Measurements from ENCODE around the gene PLSCR5.

The PLSCR5 gene, protein sequence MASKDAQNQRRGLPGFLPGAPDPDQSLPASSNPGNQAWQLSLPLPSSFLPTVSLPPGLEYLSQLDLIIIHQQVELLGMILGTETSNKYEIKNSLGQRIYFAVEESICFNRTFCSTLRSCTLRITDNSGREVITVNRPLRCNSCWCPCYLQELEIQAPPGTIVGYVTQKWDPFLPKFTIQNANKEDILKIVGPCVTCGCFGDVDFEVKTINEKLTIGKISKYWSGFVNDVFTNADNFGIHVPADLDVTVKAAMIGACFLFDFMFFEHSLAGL

DNA sequence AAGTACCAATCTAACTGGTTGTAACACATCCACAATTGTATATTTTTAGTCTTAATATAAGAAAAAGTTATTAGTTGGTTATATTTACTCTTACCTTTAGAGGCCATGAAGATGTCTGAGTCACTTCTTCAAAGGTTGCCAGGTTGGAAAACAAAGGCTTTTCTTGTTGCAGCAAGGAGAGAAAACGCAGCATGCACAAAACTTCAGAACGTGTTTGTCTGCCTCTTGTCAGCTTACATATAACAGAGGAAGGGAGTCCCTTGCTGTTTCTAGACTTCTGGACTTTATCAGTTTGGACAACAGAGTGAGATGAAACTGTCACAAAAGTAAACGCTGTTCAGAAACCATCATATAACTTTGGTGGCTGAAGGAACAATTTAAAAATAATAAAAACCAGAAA is at the start of gene PLSCR5:
TSS of gene PLSCR5 (minus strand) at position 241 of the 400 bp plus-strand sequence. CDS start at position 107, 134 bp downstream.
- in situ Hi-C loops (cut with MboI; ENCODE audit: low sequenced_read_pairs): no loop called here

GRCh38 chr3:146653978-146654377 is 48.8 kb upstream of the PLSCR5 start:
- in situ Hi-C loops (cut with MboI; ENCODE audit: low sequenced_read_pairs): no loop called here

- in situ Hi-C loops (cut with MboI; ENCODE audit: low sequenced_read_pairs): no loop called here
Observed at GRCh38 chr3:146650691-146651442, 45.7 kb upstream of the PLSCR5 start.

DNA sequence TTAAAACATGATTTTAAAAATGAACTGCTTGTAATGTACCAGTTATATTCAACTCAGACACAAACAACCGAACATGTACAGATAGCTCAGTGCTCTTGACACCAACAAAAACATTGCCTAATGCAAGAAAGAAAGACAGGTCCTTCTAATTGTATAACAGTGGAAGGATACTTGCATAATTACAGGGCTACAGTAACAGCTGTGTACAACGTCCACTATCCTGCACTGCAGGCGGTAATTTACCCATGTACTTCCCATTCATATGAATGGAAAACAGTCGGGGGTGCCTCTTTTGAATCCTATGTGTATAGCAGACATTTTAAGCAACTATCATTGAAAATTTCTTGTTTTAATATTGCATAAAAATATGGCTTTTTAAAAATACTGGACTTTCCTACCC is 41.1 kb upstream of the PLSCR5 start:
- in situ Hi-C loops (cut with MboI; ENCODE audit: low sequenced_read_pairs): no loop called here

DNA sequence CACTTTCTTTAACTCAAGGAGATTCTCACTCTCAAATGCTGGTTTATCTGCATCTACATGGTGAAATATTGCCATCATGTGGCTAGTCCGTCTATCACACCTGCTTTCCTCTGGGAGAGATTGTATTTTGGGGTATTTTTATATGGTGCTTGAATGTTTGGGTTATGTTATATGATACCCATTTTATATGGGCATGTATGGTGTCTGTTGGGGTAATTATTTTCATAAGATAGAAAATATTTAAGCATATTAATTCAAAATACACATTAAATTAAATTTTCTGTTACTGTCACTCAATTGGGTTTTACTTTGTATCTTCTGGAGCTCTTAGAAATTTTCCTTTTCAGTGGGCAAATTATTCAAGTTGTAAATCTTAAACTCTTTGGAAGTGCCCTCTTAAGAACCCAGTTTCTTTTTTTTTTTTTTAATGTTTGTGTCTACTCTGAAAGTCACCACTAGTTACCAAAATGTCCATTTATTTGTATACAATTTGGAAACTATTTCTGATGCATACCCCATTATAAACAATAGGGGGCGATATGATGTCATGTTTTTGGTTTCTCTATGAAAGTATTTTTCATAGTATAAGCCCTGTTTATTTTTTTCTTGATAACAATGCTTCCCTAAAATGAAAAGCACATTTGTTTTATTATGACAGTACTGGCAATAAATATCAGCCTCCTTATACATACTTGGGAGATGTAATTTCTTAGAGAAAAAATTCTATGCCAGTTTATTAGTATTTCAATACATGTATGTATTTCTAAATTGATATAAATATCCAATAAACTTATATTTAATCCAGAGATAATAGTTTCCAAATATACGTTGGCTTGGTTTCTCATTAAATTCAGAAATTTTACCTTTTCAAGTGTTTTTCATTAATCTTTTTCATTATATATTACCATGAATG is 36.1 kb upstream of the PLSCR5 start:
- in situ Hi-C loops (cut with MboI; ENCODE audit: low sequenced_read_pairs): no loop called here

DNA sequence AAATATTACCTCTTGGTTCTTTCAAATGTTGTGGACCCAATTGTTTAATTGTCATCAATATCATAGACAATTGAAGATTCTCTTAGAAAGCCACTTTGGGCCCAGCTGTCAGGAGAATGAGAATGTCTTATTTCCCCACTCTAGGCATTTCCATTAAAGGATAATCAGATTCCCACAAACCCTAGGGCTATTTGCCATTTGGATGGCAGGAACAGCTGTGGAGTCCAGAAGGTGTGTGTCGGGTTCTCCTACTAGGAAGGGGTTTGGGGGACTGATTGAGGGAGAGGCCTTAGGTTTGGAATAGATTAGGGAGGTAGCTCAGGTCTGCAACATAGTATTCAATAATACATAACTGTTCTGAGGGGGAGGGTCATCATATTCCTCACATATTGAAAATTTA is 35.2 kb upstream of the PLSCR5 start:
- in situ Hi-C loops (cut with MboI; ENCODE audit: low sequenced_read_pairs): no loop called here

DNA sequence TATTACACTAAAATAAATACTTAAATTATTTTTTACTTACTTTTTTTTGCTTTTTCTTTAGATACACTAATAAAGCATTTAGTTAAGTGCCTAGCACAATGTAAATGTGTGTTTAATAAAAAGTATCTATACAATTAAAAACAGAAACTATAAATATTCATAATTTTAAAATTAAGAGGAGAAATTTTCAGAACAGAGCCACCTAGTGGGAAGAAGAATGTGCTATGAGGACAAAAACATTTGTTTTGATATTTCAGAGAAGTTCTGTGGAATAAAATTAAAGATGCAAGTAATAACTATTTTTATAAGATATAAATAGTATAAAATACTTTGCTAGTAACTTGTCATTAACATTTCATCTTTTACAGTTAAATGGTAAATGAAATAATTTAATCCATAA is 33.6 kb upstream of the PLSCR5 start:
- in situ Hi-C loops (cut with MboI; ENCODE audit: low sequenced_read_pairs): no loop called here

GRCh38 chr3:146637871-146638270 is 32.7 kb upstream of the PLSCR5 start:
- in situ Hi-C loops (cut with MboI; ENCODE audit: low sequenced_read_pairs): no loop called here

DNA sequence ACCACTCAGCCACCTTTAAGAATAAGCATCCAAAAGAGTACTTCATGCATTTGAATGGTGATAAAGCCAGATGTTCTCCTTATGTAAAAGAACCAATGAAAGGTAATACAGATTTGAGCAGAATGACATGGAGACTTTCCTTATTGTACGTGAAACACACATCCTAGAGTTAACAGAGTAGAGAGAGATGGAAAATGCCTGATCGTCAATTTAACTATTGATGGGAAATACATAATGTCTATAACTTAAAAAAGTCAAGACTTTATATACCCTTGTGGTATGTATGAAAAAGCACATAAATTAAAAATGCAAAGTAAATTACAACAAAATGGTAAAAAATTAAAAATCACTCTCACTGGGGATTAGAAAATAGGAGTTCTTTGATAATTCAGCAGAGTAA is 31.7 kb upstream of the PLSCR5 start:
- in situ Hi-C loops (cut with MboI; ENCODE audit: low sequenced_read_pairs): no loop called here

DNA sequence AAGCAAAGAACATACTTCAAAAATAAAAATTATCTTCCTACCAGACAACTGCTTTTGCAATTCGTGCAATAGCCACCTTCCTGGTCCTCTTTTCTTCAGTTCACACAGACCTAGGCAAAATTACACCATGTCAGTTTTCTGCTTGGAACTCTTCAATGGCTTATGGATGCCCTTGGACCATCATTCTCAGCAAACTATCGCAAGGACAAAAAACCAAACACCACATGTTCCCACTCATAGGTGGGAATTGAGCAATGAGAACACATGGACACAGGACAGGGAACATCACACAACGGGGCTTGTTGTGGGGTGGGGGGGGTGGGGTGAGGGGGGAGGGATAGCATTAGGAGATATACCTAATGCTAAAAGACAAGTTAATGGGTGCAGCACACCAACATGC is 29.2 kb upstream of the PLSCR5 start:
- in situ Hi-C loops (cut with MboI; ENCODE audit: low sequenced_read_pairs): no loop called here

DNA sequence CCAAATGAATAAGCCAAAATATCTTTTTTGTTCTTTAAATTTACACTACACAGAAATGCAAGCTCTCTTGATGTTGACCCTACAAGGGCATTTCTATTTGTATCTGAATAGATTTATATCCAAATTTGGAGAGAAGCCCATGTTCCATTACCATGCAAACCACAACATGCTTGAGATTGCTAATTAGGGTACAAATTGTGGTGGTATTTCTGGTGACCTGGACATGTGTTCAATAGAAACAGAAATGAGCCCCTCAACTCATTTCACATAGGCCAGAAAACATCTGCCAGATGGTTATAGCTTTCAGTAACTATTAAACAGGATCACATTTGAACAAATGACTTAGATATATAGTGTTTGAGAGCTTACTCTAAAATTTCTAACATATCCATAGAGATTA is 23.5 kb upstream of the PLSCR5 start:
- in situ Hi-C loops (cut with MboI; ENCODE audit: low sequenced_read_pairs): no loop called here

DNA sequence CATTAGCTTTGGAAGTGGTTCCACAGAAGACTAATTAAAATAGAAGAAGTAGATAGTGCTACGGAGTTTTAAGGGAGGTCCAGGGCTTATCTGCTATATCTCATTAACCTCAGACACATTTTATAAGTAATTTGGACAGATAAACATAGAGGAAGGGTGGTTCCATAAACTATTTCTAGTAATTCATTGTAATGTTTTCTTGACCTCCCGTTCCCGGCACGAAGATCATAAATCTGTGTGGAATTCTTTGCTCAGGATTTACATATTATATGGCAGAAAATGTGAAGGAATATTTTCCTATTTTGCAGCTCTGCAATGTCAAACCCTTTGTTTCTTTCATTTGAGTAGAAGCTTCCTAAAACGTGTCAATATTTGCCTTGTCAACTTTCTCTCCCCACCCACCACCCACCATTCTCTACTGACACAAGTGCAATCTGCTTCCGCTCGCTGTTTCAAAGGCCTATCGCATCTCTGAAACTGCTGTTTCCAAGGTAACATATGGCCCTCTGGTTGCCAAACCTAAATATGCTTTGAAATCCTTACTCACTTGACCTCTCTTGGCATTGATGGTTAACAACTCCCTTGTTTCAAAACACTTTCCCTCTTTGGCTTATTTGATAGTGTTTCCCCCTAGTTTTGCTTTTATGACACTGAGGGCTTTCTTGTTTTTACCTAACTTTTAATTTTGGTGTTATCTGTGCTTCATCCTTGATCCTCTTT is 21.4 kb upstream of the PLSCR5 start:
- in situ Hi-C loops (cut with MboI; ENCODE audit: low sequenced_read_pairs): no loop called here

GRCh38 chr3:146625186-146625775 is 20.1 kb upstream of the PLSCR5 start:
- in situ Hi-C loops (cut with MboI; ENCODE audit: low sequenced_read_pairs): no loop called here

DNA sequence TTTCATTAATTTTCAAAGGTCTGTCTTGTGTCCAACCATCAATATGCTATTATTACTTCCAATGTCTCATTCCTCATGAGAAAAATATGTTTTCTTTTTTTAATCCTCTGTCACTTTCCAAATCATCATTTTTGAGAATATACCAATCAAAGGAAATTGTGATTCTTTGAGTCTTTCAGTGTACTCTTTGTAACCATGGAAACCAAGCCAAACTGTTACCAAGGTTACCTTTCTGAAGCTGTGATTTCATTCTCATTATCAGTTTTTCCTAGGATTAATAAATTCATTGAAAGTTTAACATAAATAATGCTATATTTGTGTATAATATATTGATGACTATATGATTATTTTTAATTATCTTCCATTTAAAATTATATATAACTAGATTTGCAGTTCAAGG is 16.6 kb upstream of the PLSCR5 start:
- in situ Hi-C loops (cut with MboI; ENCODE audit: low sequenced_read_pairs): no loop called here

- in situ Hi-C loops (cut with MboI; ENCODE audit: low sequenced_read_pairs): no loop called here
Observed at GRCh38 chr3:146612015-146612414, 6.9 kb upstream of the PLSCR5 start.

DNA sequence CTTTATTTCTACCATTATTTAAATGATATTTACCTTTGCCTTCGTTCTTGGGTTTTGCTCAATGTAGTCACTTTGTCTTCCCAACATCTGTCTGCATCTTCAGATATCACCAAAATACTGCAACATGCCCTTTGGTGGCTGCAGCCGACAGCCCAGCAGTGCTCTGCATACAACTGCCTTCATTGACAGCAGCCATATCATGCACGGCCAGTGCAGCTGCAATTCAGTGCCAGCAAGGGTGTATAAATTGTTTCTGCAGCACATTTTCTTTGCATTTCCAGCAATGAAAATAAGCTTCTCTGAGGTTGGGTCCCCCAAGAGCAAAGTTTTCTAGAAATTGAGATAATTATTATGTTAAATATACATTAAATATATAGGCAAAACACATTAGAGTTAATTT is 6.0 kb upstream of the PLSCR5 start:
- in situ Hi-C loops (cut with MboI; ENCODE audit: low sequenced_read_pairs): no loop called here

GRCh38 chr3:146598535-146598934 is 6.6 kb downstream of the PLSCR5 start:
- in situ Hi-C loops (cut with MboI; ENCODE audit: low sequenced_read_pairs): loop anchor here (25.0 kb wide), 2 partner anchors 386 to 536 kb away; no protein-coding TSS in a partner anchor

DNA sequence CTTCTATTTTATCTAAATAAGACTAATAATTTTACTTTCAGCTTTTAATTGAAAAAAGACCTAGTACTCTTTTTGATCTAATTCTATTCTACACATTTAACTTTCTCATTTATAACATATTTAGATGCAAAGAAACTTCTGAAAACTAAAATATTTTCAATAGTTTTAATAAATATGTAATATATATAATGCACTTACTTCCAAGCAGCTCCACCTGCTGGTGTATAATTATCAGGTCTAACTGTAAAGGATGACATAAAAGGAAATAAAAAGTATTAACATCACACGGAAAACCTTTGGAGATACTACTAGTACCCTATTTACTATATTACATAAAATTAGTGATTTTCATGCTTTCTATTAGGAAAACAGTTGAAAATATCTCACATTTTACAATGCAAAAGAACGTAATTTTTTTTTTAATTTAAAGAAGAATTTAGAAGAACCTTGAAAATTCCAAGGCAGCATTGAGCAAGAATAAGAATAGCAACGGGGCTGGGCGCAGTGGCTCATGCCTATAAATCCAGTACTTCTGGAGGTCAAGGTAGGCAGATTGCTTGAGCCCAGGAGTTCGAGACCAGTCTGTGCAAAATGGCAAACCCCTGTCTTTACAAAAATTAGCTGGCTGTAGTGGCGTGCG is 10.2 kb downstream of the PLSCR5 start:
- in situ Hi-C loops (cut with MboI; ENCODE audit: low sequenced_read_pairs): loop anchor here (25.0 kb wide), 2 partner anchors 383 to 533 kb away; no protein-coding TSS in a partner anchor

DNA sequence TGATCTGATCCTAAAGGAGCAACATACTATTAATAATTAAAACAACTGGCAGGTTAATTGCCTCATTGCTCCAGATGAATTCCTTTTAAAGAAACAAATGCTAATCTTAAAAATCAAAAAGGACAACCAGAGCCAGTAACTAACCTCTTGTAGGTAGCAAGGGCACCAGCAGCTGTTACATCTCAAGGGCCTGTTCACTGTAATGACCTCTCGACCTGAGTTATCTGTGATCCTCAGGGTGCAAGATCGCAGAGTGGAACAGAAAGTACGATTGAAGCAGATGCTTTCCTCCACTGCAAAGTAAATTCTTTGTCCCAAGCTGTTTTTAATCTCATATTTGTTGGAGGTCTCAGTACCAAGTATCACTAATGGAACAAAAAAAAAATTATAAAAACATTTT is 11.4 kb downstream of the PLSCR5 start:
- in situ Hi-C loops (cut with MboI; ENCODE audit: low sequenced_read_pairs): loop anchor here (25.0 kb wide), 2 partner anchors 381 to 531 kb away; no protein-coding TSS in a partner anchor

GRCh38 chr3:146590521-146590920 is 14.6 kb downstream of the PLSCR5 start:
- in situ Hi-C loops (cut with MboI; ENCODE audit: low sequenced_read_pairs): loop anchor here (25.0 kb wide), 2 partner anchors 378 to 528 kb away; no protein-coding TSS in a partner anchor

Data from HL-60/S4 (cell line).